Naive thymus-derived CD4-positive, alpha-beta T cell (primary cell): ENCODE measurements around the gene MYH13. TPM values are rescaled to one million over a fixed set of nuclear protein-coding genes. Genes with fewer than 3 reads are reported as not detected.

Experiments
- ATAC-seq: fragments of 150-1000 bp; cut with Tn5 transposase; 2 replicates; pipeline ENCODE4 v1.10.0; 2021; ENCODE audit warnings: mild to moderate bottlenecking, moderate library complexity
- CTCF ChIA-PET: fragments of 350-600 bp; sonication (Branson Sonifier 250); formaldehyde crosslinking; loops from one replicate; lab custom pipeline; 2021; ENCODE audit warnings: antibody characterized with exemption; lab: Charles Lee
- POLR2A ChIA-PET: fragments of 350-600 bp; sonication (Branson Sonifier 250); formaldehyde crosslinking; loops from one replicate; lab custom pipeline; 2021; ENCODE audit warnings: antibody characterized with exemption, inconsistent platforms; lab: Charles Lee
- DNase-seq, 9 donors: peaks; one replicate each; pipeline versions ENCODE4 v3.0.0 to v3.0.0-alpha.2; 2020 to 2022; ENCODE audit warnings: mixed read lengths in 1 of 9
- H3K27ac ChIP-seq: one replicate; pipeline ENCODE4 v1.7.0; 2013; ENCODE audit warnings: mild to moderate bottlenecking, low read depth, low read length, moderate library complexity
- H3K27me3 ChIP-seq, 2 donors: one replicate each; pipeline ENCODE4 v1.7.0; 2013; ENCODE audit warnings: low read length in 2 of 2, mild to moderate bottlenecking in 2 of 2, moderate library complexity in 2 of 2; ENCODE audit not compliant: control insufficient read depth in 2 of 2, insufficient read depth in 2 of 2
- H3K36me3 ChIP-seq, 3 experiments: 1 replicate in 2 of 3; 2 replicates in 1 of 3; pipeline ENCODE4 v1.7.0; 2013; ENCODE audit warnings: low read length in 3 of 3, mild to moderate bottlenecking in 3 of 3, moderate library complexity in 1 of 3; ENCODE audit not compliant: insufficient read depth in 3 of 3, control insufficient read depth in 2 of 3
- H3K4me1 ChIP-seq, 2 donors: one replicate each; pipeline ENCODE4 v1.7.0; 2013; ENCODE audit warnings: low read length in 2 of 2, mild to moderate bottlenecking in 2 of 2, moderate library complexity in 1 of 2; ENCODE audit not compliant: control insufficient read depth in 2 of 2, insufficient read depth in 2 of 2
- H3K4me3 ChIP-seq: 2 replicates; pipeline ENCODE4 v1.7.0; 2013; ENCODE audit warnings: mild to moderate bottlenecking, low read length
- H3K9me3 ChIP-seq, 3 experiments: 1 replicate in 2 of 3; 2 replicates in 1 of 3; pipeline ENCODE4 v1.7.0; 2013; ENCODE audit warnings: low read length in 3 of 3; ENCODE audit not compliant: control insufficient read depth in 2 of 3
- H3K27ac Mint-ChIP-seq, 9 donors: one replicate each; pipeline ENCODE4 v1.8.0; 2020 to 2022; ENCODE audit warnings: mixed read lengths in 9 of 9, mild to moderate bottlenecking in 8 of 9, moderate library complexity in 5 of 9, inconsistent platforms in 2 of 9
- H3K27me3 Mint-ChIP-seq, 5 donors: one replicate each; pipeline ENCODE4 v1.8.0; 2021 to 2022; ENCODE audit warnings: mixed read lengths in 5 of 5, mild to moderate bottlenecking in 1 of 5
- H3K36me3 Mint-ChIP-seq, 5 donors: one replicate each; pipeline ENCODE4 v1.8.0; 2020 to 2022; ENCODE audit warnings: mixed read lengths in 5 of 5, mild to moderate bottlenecking in 3 of 5, inconsistent platforms in 1 of 5
- H3K4me1 Mint-ChIP-seq, 7 donors: one replicate each; pipeline ENCODE4 v1.8.0; 2020 to 2022; ENCODE audit warnings: mixed read lengths in 7 of 7, mild to moderate bottlenecking in 3 of 7, inconsistent platforms in 1 of 7
- H3K4me3 Mint-ChIP-seq, 10 donors: one replicate each; pipeline ENCODE4 v1.8.0; 2020 to 2022; ENCODE audit warnings: mild to moderate bottlenecking in 10 of 10, mixed read lengths in 10 of 10, moderate library complexity in 6 of 10, inconsistent platforms in 2 of 10
- H3K9me3 Mint-ChIP-seq, 11 donors: one replicate each; pipeline ENCODE4 v1.8.0; 2020 to 2022; ENCODE audit warnings: mixed read lengths in 11 of 11, mild to moderate bottlenecking in 4 of 11, inconsistent platforms in 1 of 11, moderate library complexity in 1 of 11
- intact Hi-C, 2 donors: fragments of 100-400 bp; cut with micrococcal nuclease; formaldehyde crosslinking; loops; one replicate each; pipeline ENCODE4 v1.15.1; 2023
- polyA plus RNA-seq, 2 donors: library from polyadenylated mRNA; unstranded; fragments of 300-500 nt; fragmentation: Illumina TruSeq; gene quantifications; one replicate each; pipeline ENCODE4 v1.2.3, GENCODE V29; 2021
- total RNA-seq, 6 experiments: library from RNA in 5 of 6; stranded (reverse) in 5 of 6; gene quantifications; 1 replicate in 5 of 6; 2 replicates in 1 of 6; pipeline ENCODE4 v1.2.3 and lab custom pipeline; 2021 to 2026

Gene MYH13
- total and polyA plus RNA-seq, 7 experiments from 2014 or later, result not detected

GRCh38 chr17:10323812-10324610 is 48.8 kb downstream of the MYH13 start:
- Histone ChIP-seq H3K4me1 (no peaks in the 10 kb centered on the region), H3K4me3 (no peak overlapping the region), H3K27me3 (no peaks in the 10 kb centered on the region), H3K36me3 (no peaks in the 10 kb centered on the region), H3K27ac (no peak overlapping the region), H3K9me3 (no peaks in the 10 kb centered on the region)
- Mint-ChIP-seq H3K36me3 (no peaks in the 10 kb centered on the region), H3K4me3 (no peak overlapping the region), H3K4me1 (peaks cover 0 to 10% (median 0%) of the 10 kb centered on the region in 7 donors), H3K9me3 (no peaks in the 10 kb centered on the region), H3K27me3 (peaks cover 0 to 13% (median under 1%) of the 10 kb centered on the region in 5 donors), H3K27ac (no peak overlapping the region)
- ATAC-seq, result no peak
- no peak for DNase-seq
- POLR2A ChIA-PET, result no interaction called here
- CTCF ChIA-PET, result interaction anchor here (1.0 kb wide), 1 partner anchor 11 kb away, joined by 3 read pairs; no protein-coding TSS in a partner anchor
- intact Hi-C loops, result no loop called here

DNA sequence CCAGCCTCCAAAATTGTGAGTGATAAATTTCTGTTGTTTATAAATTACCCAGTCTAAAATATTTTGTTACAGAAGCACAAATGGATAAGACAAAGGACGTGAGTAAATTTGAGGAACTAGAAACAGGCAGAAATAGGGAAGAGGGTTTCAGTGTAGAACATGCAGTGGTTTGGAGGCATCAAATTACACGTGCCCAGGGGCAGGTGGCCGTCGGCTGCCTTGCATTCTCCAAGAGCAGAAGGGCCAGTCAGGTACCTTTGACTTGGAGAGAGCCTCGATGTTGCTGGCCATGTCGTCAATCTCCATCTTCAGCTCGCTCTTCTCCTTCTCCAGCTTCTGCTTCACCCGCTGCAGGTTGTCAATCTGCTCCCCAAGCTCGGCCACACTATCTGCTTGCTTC is 54.3 kb downstream of the MYH13 start:
- Mint-ChIP-seq H3K4me1 (peaks cover 0 to 9% (median 0%) of the 10 kb centered on the region in 7 donors), H3K9me3 (peaks cover 0 to 5% (median 0%) of the 10 kb centered on the region in 11 donors), H3K27me3 (peaks cover 0 to 25% (median 0%) of the 10 kb centered on the region in 5 donors), H3K4me3 (no peak overlapping the region), H3K36me3 (no peaks in the 10 kb centered on the region), H3K27ac (no peak overlapping the region)
- ATAC-seq, result no peak
- Histone ChIP-seq H3K27me3 (no peaks in the 10 kb centered on the region), H3K9me3 (no peaks in the 10 kb centered on the region), H3K4me3 (no peak overlapping the region), H3K36me3 (no peaks in the 10 kb centered on the region), H3K27ac (no peak overlapping the region), H3K4me1 (no peaks in the 10 kb centered on the region)
- intact Hi-C loops, result no loop called here
- ChIA-PET CTCF (no interaction called here), POLR2A (no interaction called here)
- DNase-seq, result no peak

GRCh38 chr17:10317543-10317834 is 55.3 kb downstream of the MYH13 start:
- Histone ChIP-seq H3K9me3 (no peaks in the 10 kb centered on the region), H3K27ac (no peak overlapping the region), H3K36me3 (no peaks in the 10 kb centered on the region), H3K4me1 (no peaks in the 10 kb centered on the region), H3K27me3 (no peaks in the 10 kb centered on the region), H3K4me3 (no peak overlapping the region)
- H3K4me3 Mint-ChIP-seq, result peak overlapping the region in 1 of 10 donors; percentile 5
- DNase-seq (no peak), ATAC-seq (no peak)
- H3K4me1 Mint-ChIP-seq, result peaks cover 0 to 9% (median 0%) of the 10 kb centered on the region in 7 donors
- CTCF ChIA-PET, result no interaction called here
- H3K27ac Mint-ChIP-seq, result no peak overlapping the region
- H3K9me3 Mint-ChIP-seq, result peaks cover 0 to 5% (median 0%) of the 10 kb centered on the region in 11 donors
- POLR2A ChIA-PET, result no interaction called here
- peaks cover 0 to 25% (median 0%) of the 10 kb centered on the region in 5 donors for H3K27me3 Mint-ChIP-seq
- intact Hi-C loops, result no loop called here
- H3K36me3 Mint-ChIP-seq, result no peaks in the 10 kb centered on the region

DNA sequence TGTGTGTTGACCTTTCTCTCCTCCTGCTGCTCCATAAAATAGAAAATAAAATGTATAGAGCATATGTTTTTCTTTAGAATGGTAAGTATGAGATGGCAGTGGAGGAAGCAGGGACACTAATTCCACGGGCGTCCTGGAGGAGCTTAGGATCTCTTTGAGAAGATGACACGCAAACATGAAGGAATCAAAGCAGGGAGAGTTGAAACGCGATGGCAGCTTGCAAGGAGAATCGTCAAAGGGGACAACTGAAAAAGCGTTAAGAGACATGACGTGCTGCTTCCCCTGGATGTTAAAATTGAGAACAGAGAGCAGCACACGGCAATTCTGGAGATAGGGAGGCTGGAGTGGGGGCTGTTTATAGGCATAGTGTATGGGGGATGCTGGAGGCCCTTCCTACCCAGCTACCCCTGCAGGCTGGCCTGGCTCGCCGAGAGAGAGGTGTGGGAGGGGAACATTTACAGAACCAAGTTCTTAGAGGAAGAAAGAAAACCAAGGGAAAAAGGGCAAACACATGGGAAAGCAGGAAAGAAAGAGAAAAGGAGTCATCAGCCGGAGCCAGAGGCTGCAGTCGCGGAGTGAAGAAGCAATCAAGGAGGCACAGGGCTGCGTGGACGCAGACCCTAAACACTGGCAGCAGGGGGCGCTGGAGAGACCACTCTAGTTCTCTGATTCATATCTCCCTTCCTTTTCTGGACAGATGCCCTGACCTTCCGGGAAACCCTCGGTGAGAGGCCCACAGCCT is 55.8 kb downstream of the MYH13 start:
- Histone ChIP-seq H3K27me3 (no peaks in the 10 kb centered on the region), H3K4me3 (no peak overlapping the region), H3K9me3 (no peaks in the 10 kb centered on the region), H3K27ac (no peak overlapping the region), H3K36me3 (no peaks in the 10 kb centered on the region), H3K4me1 (no peaks in the 10 kb centered on the region)
- DNase-seq (peak in 2 of 9 donors; percentile 4 to 9), ATAC-seq (no peak)
- H3K27me3 Mint-ChIP-seq, result peaks cover 0 to 25% (median 0%) of the 10 kb centered on the region in 5 donors
- H3K36me3 Mint-ChIP-seq, result no peaks in the 10 kb centered on the region
- peak overlapping the region in 1 of 9 donors; percentile 65 for H3K27ac Mint-ChIP-seq
- ChIA-PET CTCF (no interaction called here), POLR2A (no interaction called here)
- peaks cover 0 to 5% (median 0%) of the 10 kb centered on the region in 11 donors for H3K9me3 Mint-ChIP-seq
- H3K4me1 Mint-ChIP-seq, result peaks cover 0 to 9% (median 0%) of the 10 kb centered on the region in 7 donors
- intact Hi-C loops, result no loop called here
- H3K4me3 Mint-ChIP-seq, result peak overlapping the region in 1 of 10 donors; percentile 5

DNA sequence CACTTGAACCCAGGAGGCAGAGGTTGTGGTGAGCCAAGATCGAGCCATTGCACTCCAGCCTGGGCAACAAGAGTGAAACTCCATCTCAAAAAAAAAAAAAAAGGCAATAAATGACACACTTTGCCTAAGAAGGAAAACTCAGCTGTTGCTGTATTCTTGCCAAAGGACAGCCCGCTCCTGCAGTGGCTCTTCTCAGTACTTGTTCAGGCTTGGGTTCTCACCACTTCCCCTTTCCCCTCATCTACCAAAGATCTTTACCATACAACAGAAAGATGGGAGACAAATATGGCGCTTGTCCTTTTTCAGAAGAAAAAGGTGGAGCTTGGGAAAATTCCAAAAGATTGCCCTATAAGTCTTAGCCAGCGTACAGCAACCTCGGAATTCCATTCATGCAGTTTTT is 58.5 kb downstream of the MYH13 start:
- Mint-ChIP-seq H3K27ac (no peak overlapping the region), H3K4me1 (peaks cover 0 to 5% (median 0%) of the 10 kb centered on the region in 7 donors), H3K36me3 (no peaks in the 10 kb centered on the region), H3K9me3 (peaks cover 0 to 8% (median 2%) of the 10 kb centered on the region in 11 donors), H3K4me3 (no peak overlapping the region), H3K27me3 (peaks cover 0 to 25% (median 4%) of the 10 kb centered on the region in 5 donors)
- ChIA-PET CTCF (no interaction called here), POLR2A (no interaction called here)
- Histone ChIP-seq H3K4me3 (no peak overlapping the region), H3K27ac (no peak overlapping the region), H3K27me3 (no peaks in the 10 kb centered on the region), H3K9me3 (no peaks in the 10 kb centered on the region), H3K36me3 (no peaks in the 10 kb centered on the region), H3K4me1 (no peaks in the 10 kb centered on the region)
- DNase-seq (no peak), ATAC-seq (no peak)
- intact Hi-C loops, result no loop called here

GRCh38 chr17:10313037-10313672 is 59.7 kb downstream of the MYH13 start:
- Mint-ChIP-seq H3K27ac (no peak overlapping the region), H3K9me3 (peaks cover 0 to 8% (median 0%) of the 10 kb centered on the region in 11 donors), H3K36me3 (no peaks in the 10 kb centered on the region), H3K4me1 (peaks cover 0 to 5% (median 0%) of the 10 kb centered on the region in 7 donors), H3K4me3 (no peak overlapping the region), H3K27me3 (peaks cover 0 to 25% (median 4%) of the 10 kb centered on the region in 5 donors)
- H3K9me3 ChIP-seq, result no peaks in the 10 kb centered on the region
- no peak overlapping the region for H3K27ac ChIP-seq
- no peak overlapping the region for H3K4me3 ChIP-seq
- CTCF ChIA-PET, result no interaction called here
- H3K4me1 ChIP-seq, result no peaks in the 10 kb centered on the region
- ATAC-seq (no peak), DNase-seq (no peak)
- intact Hi-C loops, result no loop called here
- H3K36me3 ChIP-seq, result no peaks in the 10 kb centered on the region
- POLR2A ChIA-PET, result no interaction called here
- no peaks in the 10 kb centered on the region for H3K27me3 ChIP-seq
